ENCODE measurements around the gene FOXF2.
A peak's percentile ranks its signal among the peaks of the same experiment; 100 is the strongest.

FOXF2 gene

DNA sequence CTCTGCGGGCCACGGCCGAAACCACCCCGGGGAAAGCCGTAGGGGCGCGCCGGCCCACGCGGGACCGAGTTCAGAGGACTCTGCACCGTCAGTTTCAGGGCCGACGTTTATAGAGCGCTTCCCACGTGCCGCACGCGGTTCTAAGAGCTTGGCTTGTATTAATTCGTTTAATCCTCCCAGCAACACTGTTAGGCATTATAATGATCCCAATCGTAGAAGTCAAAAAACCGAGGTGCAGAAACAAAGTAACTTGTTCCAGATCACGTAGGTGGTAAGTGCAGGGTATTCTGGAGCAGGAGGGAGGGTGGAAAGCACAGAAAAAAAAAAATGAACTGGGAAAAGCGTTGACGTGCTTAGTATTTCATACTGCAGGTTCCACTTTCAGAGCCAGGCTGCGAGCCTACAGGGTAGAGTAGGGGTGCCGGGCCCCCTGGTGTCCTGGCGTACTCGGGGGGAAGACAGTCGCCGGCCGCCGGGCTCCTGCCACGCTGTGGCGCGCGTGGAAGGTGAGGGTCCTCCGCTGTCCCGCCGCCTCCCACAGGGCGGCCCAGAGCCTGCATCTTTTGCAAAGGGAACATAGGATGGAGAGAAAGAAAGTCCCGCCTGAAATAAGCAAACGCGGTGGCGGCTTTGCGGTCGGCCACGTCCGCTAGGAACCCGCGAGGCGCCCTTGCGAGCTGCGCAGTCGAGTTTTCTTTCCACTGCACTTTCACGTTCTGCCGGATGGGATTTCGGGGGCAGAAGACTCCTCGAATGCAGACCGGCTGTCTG is 10.2 kb upstream of the FOXF2 start:
- no peak for DNase-seq

DNA sequence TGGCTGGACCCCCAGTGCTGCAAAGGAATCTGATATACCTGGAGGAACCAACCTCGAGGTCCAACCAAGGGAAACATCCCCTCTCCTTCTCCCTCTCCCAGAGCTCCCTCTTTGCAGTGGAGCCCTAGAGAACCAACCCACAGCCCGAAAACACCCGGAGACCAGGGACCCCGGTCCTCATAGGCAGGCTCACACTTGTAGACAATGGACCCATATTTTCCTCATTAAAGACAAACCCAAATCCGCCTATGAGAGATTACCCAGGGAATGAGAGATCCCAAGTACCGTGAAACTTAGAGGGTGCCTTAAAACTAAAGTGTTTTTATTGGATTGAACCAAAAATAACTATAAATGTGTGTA is 9.6 kb upstream of the FOXF2 start:
- DNase-seq: no peak

DNA sequence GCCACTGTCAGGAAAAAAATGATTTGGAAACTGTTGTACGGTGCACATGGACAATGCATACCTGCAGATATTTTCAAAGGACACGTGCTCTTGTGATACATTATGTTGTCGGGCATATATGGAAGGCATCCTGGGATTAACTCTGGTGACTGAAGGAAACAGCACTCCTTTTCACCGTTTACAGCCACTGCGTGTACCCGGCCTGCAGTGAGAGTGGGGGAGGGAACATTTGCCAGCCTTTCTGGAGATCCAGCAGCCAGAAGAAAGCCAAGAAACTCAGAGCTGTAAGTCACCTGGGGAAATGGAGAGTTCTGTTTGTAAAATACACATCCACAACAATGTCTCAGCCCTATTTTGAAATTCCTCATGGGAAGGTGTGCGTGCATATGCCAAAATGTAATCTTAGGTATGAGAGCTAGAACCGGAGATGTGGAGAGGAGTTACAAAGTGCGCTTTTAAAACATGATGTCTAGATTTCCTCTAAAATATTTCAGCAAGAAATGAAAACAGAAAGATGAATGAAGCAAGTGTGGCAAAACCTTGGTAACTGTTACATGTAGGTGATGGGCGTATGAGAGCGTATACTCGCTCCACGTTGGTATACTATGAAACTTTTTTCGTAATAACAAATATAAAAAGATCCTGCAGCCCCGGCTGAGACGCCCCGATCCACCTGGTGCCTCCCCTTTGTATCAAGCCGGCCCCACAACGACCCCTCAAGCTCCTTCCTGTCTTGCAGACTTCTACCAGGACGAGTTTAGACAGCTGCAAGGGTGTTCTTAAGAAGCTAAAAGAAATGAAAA is 8.6 kb upstream of the FOXF2 start:
- no peak for DNase-seq

DNA sequence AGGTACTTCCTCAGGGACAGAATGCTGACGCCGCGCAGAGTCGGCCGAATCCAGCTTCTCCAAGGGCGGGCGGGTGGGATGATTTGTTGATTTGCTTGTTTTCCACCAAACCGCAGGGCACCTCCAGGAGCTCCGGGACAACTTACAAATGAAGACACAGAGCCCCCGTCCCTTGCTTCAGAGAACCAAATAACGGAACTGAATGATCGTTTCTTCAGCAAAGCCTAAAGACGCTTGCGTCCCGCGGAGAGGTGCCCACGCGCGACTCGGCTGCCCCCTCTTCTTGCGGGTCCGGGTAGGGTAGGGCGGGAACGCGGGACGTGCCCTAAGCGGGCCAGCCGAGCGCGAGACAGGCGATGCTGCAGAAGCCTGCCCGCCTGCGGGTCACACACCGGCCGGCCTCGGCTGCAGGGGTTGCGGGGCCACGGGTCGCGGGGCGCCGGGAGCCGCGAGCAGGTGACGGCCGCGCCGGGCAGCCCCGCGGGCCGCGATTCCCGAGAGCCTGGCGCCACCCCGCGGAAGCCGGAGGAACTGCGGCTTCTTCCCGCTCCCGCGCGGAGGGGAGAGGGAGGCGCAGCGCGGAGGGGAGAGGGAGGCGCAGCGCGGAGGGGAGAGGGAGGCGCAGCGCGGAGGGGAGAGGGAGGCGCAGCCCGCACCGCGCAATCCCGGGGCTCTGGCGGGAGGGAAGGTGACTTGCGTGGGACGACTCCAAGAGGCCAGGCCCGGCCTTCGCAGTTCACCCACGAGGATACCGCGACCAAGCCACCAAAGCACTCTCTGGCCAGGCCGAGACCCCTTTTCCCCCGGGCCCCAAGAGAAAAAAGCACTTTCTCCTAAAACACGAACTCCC is 7.7 kb upstream of the FOXF2 start:
- peak; percentile 52 for DNase-seq

DNA sequence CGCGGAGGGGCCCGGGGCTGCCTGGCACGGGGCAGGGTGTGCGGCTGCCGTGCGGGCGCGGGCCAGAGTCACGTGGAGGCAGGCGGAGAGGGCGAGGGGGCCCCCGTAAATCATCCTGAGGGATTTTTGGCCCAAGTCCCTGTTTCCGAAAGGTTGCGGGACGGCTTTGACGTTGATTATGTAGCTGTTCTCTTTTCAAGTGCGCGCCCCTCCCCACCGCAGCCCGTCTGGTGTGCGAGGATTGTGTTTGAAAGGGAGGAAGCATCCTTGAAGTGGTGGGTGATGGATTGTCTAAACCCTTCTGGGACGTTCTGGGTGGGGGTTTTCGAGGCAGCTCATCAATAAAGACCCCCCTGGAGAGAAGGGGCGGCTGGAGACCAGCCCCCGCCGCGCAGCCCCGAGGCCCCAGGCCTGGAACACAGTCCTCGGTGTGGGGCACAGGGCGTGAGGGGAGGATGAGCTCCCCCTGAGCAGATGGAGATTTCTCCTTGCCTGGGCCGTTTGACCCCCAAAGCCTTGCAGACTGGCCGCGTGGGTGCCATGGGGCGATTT is 7.0 kb upstream of the FOXF2 start:
- DNase-seq: no peak

DNA sequence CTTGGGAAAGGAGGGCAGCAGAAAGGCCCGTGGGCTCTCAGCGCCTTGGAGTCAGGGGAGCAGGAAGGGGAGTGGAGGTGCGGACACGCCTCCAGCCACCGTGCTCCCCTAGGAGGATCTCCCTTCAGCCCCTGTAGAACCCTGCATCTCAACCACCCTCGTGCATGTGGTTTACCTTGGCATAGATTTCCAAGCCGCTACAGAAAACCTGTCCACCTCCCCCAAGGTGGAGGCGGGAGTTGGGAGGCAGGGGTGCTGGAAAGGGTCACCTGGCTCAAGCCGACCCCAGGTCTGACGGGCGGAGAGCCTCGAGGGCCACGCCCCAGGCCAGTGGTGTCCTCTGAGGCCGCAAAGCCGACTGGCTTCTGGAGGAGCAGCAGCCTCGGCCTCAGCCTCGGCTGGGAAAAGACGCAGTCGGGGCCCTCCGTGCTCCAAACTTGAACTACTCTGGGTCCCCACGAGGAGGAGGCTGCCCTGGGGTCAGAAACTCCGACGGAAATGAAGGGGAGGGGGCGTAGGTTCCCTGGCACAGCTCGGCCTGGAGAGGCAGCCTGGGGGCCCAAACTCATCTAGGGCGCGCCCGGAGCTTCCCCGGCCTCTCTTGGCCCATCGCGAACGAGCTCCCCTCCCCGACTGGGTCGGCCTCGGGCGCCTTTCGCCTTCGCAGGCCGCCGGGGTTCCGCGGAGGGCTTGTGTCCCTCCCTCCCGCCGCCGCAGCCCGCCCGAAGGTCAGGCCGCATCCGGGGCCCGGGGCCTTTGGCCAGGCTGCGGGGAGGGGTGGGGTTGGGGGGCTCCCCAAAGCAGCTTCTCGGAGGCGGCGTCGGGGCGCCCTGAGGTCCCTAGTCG is 6.3 kb upstream of the FOXF2 start:
- no peak for DNase-seq

DNA sequence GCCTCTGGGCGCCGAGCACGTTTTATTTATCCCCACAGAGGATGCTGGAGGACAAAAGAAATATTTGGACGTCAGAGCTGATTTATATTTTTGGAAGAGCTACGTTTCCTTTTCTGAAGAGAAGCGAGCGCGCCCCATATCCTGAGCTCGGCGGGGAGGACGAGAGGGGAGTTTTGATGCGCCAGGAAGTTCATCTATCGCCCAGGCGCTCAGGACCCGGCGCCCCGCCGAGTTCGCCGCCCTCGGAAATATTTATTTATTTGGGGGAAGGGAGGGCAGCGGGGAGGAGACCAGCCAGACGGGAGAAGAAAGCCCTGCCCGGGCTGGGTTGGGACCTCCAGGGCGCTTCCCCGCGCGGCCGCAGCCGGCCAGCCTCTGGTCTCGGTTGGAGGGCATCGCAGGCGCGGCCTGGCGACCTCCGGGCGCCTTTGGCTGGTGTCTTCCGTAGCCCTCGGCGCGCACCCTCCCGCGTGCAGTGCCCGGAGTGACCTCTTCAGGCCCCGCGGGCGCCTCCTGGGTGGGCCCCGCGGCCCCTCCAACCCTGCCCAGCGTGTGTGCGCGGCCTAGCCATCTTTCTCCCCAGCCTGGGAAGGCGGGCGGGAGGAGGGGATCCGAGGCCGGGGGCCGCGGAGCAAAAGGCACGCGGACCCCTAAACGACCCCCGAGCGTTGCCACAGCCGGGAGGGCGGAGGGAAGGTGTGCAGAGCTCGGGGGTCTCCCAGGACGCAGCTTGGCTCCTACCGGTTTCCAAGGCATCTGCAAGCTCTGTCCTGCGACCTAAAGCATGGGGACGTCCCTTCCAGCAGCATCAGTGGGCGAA is 5.4 kb upstream of the FOXF2 start:
- no peak for DNase-seq

DNA sequence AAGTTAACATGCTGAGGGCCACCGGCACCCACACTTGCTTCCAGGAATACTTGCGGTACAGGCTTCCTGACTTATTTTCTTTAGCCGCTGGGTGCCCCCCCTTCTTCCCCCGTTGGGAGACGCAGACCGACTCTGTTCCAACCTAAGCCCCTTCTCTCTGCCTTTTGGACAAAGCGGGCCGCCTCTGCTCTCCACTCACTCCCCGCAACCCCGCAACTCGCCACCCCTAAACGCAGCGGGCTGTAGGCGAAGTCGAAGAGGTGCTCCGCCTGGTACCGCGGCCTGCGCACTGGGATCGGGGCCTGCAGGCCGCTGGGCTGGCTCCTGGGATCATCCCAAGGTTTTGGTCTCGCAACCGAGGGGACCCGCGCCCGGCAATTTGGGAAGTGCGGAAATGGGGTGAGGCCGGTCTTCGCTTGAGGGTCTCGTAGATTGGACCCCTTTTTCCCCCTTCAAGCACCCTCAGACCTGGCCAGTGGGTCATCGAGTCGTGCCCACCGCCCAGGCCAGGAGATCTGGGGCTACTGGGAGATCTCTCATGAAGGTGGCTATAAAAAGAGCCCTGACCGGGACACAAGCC is 4.7 kb upstream of the FOXF2 start:
- DNase-seq: no peak

DNA sequence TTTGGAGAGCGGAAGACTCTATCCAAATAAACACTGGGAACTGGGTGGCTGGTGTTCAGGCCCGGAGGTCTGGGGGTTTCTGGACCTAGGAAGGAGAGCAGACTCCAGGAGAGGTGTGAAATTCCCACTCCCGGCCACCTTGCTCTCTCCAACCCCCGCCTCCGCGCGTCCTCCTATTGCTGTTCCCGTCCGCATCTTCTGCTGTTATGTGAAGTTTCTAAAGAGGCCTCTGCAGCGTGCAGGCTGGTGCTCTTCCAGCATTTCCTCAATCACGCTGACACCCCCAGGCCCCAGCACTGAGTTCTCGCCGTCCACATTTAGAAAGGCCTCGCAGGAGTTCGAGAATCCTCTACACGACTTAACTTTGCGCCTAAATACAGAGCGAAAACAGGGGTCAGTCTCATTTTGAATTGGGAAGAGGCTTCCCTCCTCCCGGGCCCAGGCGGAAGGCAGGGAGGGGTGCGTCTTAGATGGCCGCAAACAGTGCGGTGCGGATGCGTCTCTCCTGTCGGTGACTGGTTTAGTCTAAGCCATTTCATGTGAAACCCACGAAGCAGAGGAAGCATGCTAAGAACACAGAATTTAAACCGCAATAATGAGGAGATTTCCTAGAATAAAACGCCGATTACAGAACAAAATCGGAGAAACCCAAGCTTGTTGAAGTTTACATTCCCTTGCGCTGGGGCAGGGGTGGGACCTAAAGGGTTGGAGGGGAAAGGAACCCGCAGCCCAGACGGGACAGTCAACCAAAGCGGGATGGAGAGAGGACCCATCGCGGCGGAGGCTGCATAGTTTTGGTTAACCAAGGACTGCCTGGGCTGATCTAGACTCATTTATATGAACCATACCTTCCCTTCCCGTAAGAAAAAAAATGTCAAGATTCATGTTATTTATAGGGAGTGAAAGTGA is 4.0 kb upstream of the FOXF2 start:
- no peak for DNase-seq

DNA sequence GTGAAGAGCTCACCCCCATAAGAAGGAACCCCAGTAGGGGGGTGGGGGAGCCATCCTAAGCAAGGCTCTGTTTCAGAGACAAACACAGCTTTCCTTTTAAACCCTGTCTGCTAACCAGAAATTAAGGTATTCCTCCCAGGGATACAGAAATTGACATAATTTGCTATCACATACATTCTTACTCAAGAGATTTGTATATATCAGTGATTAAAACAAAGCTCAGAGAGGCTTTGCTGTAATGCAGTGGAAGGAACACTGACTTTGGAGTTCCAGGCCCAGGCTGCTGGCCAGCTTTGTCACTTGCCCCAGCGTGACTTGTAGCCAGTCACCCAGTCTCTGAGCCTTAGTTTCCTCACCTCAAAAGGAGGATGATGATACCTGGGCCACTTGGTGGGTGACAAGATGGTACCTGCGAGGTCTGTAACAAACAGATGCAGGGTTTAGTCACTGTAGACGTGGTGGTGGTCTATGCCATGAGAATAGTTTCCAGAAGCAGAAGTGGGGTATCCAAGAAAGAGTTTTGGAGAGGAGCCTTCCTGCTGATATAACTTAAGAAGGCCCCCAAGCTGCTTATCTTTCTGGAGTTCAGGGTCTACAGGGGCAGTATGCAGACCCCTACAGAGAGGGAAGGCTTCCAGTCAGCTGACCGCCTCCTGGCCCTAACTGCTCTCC is 3.2 kb upstream of the FOXF2 start:
- DNase-seq: no peak

DNA sequence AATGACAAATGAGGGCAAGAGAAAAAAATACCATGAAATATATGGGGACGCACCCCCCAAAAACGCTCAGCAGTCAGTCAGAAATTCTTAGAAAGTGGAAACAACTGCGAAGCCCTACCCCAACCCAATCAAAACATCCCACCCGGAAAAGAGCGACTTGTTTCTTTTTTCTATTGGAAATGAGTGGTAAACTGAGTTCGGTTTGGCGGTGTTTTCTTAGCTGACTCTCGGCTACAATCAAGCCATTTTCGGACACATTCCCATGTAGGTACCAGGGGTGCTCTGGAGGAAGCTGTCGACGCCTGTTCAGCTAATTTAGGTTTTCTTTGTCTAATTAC is 1.9 kb upstream of the FOXF2 start:
- DNase-seq: no peak

DNA sequence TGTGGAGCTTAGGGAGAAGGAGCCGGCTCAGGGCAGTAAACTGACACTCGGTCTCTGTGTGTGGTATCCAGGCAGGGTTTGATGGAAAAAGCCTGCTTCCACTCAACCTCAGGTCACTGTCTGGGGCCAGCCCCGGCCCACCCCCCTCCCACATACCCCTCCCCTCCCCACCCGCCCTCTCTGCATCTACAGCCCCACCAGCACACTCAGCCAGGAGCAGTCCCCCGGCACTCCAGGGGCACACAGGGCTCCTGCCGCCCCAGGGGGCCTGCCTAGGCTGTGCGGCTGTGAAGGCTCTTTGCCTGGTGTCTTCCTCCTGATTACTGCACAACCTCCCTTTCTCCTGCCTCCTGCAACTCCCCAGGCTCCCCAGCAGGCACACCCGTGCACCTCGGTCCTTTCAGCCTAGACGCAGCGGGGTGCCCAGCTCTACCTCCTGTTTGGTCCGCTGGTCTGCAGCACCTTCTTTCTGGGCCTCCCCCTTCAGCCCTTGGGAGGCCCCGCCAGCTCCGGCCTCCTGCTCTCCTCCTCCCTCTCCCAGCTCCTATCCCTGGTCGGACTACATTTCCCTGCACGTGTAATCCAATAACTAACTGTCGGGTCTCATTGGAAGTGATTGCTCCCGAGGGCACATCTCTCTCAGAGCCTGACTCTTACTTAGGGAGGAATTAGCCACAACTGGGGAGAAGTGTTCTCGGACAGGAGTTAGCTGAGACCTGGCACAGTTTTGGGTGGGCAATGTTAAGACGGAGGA is 1.3 kb upstream of the FOXF2 start:
- no peak for DNase-seq

DNA sequence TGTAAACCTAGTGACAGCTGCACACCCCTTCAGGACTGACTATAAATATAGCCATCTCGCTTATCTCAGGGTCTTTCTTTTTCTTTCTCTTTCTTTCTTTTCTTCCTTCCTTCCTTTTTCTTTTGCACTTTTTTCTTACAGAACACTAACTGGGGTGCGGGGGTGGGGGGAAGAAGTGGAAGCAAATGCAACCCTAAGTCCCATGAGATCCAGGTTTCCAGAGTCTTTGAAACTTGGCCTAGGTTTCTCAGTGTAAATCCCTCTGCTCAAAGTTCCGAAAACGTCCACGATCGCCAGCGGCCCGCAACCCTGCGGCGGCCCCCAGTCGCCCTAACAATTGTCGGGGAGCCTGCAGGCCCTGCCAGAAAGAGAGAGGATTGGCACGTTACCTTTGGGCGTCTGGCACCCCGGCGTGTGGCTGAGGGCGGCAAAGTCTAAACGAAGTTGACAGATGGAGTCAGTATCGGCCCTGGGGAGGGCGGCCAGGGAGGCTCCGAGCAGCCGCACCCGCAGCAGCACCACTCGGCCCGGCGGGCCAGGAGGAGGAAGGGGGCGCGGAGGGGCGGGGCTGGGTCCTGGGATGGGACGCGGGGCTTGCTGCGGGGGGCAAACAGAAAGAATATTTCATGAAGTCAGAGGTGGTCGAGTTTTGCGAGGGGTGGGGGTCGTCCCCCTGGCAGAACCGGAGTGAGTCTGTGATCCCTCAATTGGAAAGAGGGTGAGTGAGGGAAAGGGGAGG is 577 bp upstream of the FOXF2 start:
- DNase-seq: no peak

DNA sequence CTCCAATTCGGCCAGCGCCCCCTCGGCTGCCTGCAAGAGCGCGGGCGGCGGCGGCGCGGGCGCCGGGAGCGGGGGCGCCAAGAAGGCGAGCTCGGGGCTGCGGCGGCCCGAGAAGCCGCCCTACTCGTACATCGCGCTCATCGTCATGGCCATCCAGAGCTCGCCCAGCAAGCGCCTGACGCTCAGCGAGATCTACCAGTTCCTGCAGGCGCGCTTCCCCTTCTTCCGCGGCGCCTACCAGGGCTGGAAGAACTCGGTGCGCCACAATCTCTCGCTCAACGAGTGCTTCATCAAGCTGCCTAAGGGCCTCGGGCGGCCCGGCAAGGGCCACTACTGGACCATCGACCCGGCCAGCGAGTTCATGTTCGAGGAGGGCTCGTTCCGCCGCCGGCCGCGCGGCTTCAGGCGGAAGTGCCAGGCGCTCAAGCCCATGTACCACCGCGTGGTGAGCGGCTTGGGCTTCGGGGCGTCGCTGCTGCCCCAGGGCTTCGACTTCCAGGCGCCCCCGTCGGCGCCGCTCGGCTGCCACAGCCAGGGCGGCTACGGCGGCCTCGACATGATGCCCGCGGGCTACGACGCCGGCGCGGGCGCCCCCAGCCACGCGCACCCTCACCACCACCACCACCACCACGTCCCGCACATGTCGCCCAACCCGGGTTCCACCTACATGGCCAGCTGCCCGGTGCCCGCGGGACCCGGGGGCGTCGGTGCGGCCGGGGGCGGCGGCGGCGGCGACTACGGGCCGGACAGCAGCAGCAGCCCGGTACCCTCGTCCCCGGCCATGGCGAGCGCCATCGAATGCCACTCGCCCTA is 963 bp downstream of the FOXF2 start:
- DNase-seq: no peak

DNA sequence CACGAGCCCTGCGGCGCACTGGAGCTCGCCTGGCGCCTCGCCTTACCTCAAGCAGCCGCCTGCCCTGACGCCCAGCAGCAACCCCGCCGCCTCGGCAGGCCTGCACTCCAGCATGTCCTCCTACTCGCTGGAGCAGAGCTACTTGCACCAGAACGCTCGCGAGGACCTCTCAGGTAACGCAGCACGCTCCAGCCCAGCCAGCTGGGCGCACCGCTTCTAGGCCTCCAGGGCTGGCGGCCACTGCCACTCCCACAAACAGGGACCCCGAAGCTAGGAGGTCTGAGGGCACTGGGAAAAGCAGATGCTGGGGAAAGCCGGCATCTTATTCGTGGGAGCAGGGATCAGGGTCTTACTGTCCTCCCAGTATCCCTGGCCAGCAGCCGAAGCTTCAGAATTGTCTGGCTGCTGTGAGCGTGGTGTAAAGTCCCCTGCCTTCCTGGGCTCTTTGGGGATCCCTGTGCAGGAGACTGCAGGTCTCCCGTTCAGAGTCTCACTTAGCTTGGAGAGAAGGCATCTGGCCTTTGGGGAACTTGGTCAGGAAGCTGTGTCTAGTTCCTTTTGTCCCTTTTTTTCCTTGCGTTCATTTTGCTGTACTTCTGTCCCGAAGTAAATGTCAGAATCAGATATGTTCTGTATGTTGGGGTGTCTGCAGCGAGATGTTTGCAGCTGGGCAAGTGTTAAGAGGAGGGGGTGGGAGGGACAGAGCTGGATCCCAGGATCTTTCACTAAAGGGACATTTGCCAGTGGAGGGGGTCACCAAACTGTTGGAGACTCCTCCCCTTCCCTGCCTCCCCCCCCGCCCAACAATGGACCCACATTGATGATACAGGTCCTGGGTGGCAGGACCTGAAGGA is 1.8 kb downstream of the FOXF2 start:
- no peak for DNase-seq

DNA sequence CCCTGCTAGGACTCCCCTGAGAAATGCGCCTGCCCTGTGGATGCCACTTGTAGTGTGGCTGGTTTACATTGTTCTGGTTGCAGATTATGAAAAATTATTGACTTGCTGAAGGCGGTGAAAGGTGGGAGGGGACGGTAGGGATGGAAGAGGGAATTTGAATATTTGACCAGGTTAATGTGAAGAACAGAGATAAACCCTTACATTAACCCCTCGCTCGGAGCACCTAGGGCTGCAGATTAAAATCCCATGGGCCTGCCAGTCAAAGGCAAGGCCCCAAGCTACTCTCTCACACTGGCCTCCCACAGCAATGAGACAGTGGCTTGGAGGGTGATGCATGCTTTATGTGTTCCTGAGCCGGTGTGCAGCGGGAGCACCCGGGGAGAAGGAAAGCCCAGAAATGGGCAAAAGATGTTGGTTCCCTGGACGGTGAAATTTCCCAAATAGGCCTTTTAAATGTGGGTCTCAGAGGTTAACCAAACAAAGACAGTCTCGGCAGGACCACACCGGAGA is 2.5 kb downstream of the FOXF2 start:
- DNase-seq: no peak
